Astrocyte of the hippocampus (primary cell): ENCODE results near the gene AAMP.

Source experiments
- DNase-seq: peaks from one replicate; pipeline ENCODE4 v3.0.0; 2011; ENCODE audit warnings: low read depth, low spot score

AAMP gene

GRCh38 chr2:218223046-218223445, 46.9 kb downstream of the AAMP start:
- DNase-seq = no peak

GRCh38 chr2:218221000-218221399, 48.9 kb downstream of the AAMP start:
- DNase-seq = no peak

- DNase-seq = no peak
These were observed 50.0 kb downstream of the AAMP start for GRCh38 chr2:218219934-218220333.

GRCh38 chr2:218218268-218219185, 51.4 kb downstream of the AAMP start:
- peak; percentile 9 for DNase-seq

- peak; percentile 61 for DNase-seq
These were observed 52.3 kb downstream of the AAMP start for GRCh38 chr2:218217360-218218267.

GRCh38 chr2:218216674-218217359, 53.1 kb downstream of the AAMP start, which contains the start of gene ARPC2:
Gene ARPC2, plus strand, starts transcription at chr2:218217189. Its CDS starts 282 bp downstream, at chr2:218217471.
- DNase-seq = peak; percentile 99

- no peak for DNase-seq
These were observed 53.6 kb downstream of the AAMP start for GRCh38 chr2:218216336-218216673.
